HG03103 (cell line): ENCODE results near the gene DHFR.
"Not testable (repeated sequence)": the region's sequence is repeated elsewhere in the genome, so short reads cannot be mapped to it uniquely, and the experiment has no call there.

Experiments used
- ATAC-seq: cut with Tn5 transposase; IDR thresholded peaks from one replicate; pipeline ENCODE4 v1.9.1; 2021; ENCODE audit warnings: low read depth; ENCODE audit not compliant: unreplicated experiment

DHFR gene

DNA sequence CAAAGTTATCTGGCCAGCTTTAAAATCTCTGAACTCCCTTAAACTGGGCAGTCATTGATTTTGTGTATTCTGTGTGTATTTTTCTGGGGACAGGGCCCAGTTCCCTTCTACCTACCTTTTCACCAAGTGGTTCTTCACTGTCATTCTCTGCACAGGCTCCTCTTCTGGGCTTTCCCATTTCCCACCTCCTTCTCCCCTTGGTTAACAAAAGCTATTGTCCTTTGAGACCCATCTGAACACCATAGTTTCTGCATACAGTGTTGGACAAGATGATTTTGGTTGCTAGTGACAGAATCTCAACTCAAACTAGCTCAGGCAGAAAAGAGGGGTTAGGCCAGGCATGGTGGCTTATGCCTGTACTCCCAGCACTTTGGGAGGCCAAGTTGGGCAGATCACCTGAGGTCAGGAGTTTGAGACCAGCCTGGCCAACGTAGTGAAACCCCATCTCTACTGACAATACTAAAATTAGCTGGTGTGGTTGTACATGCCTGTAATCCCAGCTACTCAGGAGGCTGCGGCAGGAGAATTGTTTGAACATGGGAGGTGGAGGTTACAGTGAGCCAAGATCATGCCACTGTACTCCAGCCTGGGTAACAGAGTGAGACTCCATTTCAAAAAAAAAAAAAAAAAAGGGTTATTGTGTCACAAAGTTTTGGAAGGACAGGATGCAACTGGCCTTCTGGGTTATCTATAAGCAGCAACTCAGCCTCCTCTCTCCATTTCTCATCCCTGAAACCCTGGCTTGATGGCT, 53.7 kb downstream of the DHFR start:
- no peak for ATAC-seq

DNA sequence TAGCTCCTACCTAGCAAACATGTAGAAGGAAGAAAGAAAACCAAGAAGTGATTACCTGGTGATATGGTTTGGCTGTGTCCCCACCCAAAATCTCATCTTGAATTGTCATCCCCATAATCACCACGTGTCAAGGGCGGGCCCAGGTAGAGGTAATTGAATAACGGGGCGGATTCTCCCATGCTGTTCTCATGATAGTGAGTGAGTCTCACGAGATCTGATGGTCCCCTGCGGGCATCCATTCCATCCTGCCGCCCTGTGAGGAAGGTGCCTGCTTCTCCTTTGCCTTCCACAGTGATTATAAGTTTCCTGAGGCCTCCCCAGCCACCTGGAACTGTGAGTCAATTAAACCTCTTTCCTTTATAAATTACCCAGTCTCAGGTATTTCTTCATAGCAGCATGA, 57.3 kb downstream of the DHFR start:
- no peak for ATAC-seq

DNA sequence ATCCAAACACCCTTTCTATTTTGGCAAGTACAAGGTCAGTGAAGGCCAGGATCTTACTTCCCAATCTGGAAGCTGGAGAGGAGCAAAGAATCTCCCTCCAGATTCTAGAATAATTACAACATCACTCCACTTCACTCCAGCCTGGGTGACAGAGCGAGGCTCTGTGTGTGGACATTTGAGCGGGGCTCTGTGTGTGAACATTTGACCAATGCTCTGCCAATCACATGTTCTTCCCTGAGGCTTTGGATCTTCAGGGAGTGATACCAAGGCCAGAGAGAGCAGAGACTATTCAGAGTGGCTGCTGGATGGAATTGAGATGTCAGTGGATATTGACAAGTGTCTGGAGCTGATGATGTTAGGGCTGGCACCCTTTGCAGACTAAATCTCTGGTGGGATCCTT, 60.0 kb downstream of the DHFR start:
- ATAC-seq, result no peak

DNA sequence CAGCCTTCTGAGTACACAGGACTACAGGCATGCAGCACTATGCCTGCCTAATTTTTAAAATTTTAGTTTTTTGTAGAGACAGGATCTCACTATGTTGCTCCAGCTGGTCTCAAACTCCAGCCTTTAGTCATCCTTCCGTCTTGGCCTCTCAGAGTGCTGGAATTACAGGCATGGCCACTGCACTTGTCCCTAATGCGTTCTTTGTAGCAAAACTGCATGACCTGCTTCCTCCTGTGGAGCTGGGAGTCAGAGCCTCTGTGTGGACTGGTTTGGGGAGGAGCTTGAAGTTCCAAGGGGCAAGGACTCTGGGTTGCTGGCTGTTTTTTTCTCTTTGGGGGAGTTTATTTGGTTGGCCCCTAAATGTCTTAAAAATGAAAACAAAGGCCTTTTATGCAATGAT, 62.0 kb downstream of the DHFR start:
- ATAC-seq, result no peak

DNA sequence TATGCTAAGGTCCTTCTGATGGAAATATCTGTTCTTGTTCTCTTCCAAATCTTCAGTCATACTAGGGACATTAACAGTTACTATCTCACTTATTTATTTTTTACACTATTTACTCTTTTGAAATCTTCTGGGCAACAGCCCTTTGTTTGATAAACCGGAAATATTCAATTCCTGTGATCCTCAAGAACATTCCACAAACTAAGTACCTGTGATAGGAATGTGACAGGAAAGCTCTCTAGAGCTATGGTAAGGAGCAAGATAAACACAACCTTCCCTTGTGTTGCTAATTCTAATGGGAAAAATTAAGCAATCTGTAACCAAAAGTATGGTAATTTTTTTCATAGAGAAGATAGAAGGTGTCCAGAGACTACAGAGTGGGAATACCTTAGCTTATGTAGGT, 62.7 kb downstream of the DHFR start:
- no peak for ATAC-seq

DNA sequence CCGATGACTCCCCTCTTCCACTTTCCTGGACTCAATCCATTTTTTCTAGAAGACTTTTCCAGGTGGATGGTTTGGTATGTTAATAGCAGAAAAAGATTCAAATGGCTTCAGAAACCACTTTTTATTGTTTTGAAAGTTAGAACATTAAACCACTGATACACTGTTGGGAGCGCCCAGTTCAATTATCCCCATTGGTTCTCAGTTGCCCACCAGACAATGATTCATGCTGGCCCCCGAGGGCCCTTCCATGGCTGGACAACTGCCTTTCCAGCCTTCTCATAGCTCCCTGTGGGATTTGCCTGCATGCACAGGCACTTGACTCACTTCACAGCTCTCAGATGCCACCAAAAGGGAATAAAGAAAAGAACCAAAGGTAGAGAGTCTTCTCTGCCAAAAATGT, 63.4 kb downstream of the DHFR start:
- ATAC-seq, result no peak

DNA sequence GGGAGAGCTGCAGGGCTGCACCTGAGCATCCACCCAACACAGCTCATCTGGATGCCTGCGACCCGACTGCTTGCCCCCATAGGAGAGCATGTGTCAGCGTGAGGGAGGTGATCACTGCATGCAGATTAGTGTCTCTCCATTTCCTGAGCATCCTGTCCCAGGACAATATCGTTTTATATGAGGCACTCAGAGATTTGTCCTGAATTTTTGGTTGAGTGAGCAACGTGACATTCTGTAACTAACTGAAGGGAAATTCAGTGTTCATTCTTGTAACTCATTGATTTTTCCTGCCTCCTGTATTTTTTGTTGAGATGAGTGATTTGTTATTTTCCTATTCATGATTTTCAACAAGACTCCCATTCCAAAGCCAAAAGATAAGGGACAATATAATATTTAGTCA, 64.0 kb downstream of the DHFR start:
- no peak for ATAC-seq

DNA sequence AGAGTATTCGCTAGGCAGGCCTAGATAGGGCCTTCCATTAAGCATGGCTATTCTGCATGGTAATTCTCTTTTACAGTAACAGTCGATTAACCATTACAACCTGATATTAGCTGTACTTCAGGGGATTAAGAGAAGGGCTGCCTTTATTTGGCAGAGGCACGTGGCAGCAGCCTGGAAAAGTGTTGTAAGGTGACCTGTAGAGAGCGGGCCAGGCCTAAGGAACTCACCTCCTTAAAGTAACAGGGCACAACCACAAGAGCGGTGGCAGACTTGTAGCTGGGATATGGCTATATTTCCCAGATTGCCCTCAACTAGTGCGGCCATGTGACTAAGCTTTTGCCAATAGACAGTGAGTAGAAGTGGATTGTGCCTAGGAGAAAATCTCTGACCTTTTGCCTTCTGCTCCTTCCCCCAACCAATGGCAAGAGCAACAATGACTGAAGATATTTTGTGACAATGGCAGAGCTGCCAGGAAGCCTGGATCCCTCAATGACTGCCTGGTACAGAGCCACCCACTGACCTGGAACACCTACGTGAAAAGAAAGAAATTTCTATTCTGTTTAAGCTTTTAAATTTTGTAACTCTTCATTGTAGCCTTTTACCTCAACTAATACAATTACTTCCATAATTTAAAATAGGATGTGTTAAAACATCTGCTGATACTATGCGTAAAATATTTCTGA, 65.8 kb downstream of the DHFR start:
- no peak for ATAC-seq

DNA sequence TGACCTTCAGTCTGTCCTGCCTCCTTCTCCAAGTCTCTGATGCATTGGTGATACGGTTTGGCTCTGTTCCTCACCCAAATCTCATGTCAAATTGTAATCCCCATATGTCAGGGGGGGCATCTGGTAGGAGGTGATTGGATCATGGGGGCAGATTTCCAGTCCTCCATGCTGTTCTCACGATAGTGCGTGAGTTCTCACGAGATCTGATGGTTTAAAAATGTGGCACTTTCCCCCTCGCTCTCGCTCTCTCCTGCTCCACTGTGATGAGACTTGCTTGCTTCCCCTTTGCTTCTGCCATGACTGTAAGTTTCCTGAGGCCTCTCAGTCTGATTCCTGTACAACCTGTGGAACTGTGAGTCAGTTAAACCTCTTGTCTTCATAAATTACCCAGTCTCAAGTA, 70.0 kb downstream of the DHFR start:
- no peak for ATAC-seq

DNA sequence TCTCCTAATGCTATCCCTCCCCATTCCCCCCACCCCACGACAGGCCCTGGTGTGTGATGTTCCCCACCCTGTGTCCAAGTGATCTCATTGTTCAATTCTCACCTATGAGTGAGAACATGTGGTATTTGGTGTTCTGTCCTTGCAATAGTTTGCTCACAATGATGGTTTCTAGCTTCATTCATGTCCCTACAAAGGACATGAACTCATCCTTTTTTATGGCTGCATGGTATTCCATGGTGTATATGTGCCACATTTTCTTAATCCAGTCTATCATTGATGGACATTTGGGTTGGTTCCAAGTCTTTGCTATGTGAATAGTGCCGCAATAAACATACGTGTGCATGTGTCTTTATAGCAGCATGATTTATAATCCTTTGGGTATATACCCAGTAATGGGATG, 74.5 kb downstream of the DHFR start:
- not testable (repeated sequence) for ATAC-seq

DNA sequence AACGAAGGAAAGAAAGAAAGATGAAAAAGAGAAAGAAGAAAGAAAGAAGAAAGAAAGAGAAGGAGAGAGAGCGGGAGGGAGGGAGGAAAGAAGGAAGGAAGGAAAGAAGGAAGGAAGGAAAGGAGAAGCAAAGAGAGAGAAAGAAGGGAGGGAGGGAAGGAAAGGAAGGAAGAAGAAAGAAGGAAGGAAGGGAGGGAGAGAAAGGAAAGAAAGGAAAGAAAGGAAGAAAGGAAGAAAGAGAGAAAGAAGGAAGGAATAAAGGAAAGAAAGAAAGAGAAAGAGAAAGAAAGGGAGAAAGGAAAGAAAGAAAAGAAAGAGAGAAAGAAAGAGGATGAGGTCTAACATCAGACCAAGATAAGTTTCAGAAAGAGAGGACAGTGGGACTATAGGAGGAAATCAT, 75.7 kb downstream of the DHFR start:
- ATAC-seq, result no peak

DNA sequence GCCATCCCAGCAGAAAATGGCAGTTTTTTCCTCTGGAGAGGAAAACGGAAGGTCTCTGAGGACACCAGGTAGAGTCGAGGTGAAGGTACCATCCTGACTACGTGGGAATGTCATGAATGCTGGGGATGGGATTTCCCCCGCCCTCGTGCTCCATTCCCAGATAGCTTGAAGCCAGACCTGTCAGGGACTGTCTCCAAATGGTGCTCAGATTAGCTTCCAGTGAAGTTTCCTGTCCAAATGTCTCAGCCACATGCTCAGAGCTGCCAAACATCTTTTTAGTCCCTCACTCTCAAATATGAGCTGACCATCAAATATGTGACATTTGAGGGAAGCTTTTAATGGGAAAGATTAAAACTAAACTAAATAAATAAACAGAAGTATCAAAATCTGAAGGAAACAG, 77.1 kb downstream of the DHFR start:
- ATAC-seq, result no peak

DNA sequence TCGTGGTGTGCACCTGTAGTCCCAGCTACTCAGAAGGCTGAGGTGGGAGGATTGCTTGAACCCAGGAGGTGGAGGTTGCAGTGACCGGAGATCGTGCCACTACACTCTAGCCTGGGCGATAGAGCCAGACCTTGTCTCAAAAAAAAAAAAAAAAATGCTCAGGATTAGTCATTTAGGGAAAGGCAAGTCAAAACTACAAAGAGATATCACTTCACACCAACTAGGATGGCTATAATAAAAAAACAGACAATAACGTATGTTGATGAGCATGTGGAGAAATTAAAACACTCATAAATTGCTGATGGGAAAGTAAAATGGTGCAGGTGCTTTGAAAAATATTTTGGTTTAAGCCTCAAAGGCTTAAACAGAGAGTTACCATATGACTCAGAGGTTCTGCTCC, 78.4 kb downstream of the DHFR start:
- ATAC-seq, result no peak
